ENCODE data around the gene GPR32. TPM values are rescaled to one million over a fixed set of nuclear protein-coding genes. Genes with fewer than 3 reads are reported as not detected.
A peak's percentile ranks its signal among the peaks of the same experiment; 100 is the strongest.

Gene GPR32
- total and polyA plus RNA-seq, 5 experiments from 2014 or later, result not detected

DNA sequence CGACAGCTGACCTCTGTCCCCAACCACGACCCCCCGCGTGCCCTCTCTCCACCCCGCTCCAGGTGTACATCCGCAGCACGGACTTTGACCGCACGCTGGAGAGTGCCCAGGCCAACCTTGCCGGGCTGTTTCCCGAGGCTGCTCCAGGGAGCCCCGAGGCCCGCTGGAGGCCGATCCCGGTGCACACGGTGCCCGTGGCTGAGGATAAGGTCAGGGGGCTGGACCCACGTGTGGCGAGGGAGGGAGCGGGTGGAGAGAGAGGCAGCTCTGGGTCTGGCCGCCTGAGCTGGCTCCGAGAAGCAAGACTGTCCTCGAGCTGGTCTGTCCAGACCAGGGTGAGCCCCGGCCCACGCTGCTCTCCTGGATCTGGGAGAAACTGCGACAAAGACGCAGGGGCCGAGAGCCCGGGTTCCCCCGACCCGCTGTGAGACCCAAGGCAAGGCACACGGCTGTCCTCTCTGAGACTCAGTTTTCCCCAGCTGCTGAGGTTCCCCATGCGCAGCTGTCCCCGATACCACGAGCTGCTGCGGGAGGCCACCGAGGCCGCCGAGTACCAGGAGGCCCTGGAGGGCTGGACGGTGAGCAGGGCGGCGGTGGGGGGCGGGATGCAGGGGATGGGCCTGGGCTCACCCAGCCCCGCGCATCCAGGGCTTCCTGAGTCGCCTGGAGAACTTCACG, 21.5 kb downstream of the GPR32 start:
- DNase-seq (no peak), ATAC-seq (no peak)
- Mint-ChIP-seq H3K27ac (peak overlapping the region in 1 of 10 donors; percentile 33), H3K36me3 (no peaks in the 10 kb centered on the region), H3K27me3 (no peaks in the 10 kb centered on the region), H3K9me3 (no peaks in the 10 kb centered on the region), H3K4me3 (no peak overlapping the region), H3K4me1 (peaks cover 0 to 13% (median 3%) of the 10 kb centered on the region in 4 donors)
- POLR2A ChIA-PET, result interaction anchor here (1.6 kb wide), 1 partner anchor 13 kb away, joined by 4 read pairs; no protein-coding TSS in a partner anchor

DNA sequence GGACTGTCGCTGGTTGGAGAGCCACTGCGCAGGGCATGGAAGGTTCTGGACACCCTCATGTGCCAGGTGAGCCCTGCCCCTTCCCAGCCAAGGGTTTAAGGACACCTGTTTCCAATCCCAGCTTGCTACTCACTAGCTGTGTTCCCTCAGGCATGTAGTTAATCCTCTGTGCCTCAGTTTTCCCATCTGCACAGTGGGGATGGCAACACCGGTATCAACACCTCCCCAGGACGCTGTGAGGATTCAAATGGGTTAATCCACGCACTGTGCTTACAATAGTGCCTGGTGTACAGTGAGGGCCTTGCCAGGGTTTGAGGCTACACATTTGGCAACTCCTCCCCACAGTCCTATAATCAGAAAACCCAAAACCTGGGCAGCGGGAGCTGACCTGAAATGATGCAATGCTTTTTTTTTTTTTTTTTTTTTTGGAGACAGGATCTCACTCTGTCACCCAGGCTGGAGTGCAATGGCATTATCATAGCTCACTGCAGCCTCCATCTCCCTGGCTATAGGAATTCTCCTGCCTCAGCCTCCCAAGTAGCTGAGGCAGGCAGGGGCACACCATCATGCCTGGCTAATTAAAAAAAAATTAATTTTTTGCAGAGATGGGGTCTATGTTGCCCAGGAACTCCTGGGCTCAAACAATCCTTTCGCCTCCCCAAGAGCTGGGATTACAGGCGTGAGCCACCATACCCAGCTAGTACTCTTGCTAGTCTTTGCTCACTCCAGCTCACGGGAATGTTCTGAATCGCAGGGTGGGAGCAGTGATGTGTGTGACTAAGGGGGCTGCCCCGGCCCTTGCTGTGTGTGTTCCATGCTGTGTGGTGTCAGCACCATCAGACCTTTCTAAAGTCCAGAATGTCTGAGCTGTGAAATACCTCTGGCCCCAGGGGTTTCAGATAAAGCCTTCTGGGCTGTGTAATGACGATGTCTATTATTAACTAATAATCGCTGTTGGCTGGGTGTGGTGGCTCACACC, 22.3 kb downstream of the GPR32 start:
- Mint-ChIP-seq H3K36me3 (peaks cover 0 to 6% (median 0%) of the 10 kb centered on the region in 3 donors), H3K27ac (no peak overlapping the region), H3K9me3 (no peaks in the 10 kb centered on the region), H3K4me1 (peaks cover 0 to 13% (median 3%) of the 10 kb centered on the region in 4 donors), H3K27me3 (no peaks in the 10 kb centered on the region), H3K4me3 (no peak overlapping the region)
- POLR2A ChIA-PET, result interaction anchor here (1.1 to 1.6 kb wide), 2 partner anchors 12 to 68 kb away, joined by 3 to 4 read pairs; no protein-coding TSS in a partner anchor
- ATAC-seq (no peak), DNase-seq (no peak)

DNA sequence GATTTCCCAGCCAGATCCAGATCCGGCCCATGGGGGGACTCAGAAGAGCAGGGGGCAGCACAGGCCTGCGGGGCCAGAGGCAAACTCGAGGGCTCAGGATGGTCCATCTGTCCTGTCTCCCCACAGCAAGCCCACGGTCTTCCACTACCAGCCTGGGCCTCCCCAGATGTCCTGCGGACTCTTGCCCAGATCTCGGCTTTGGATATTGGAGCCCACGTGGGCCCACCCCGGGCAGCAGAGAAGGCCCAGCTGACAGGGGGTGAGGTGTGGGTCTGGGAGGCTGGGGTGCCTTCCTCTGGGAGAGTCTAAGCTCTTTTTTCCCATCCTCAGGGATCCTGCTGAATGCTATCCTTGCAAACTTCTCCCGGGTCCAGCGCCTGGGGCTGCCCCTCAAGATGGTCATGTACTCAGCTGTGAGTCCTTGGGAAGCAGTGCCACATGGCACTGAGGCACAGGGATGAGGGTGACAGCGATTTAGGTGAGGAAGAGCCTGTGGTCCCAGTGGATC, 23.3 kb downstream of the GPR32 start:
- H3K4me1 Mint-ChIP-seq, result peaks cover 0 to 15% (median 3%) of the 10 kb centered on the region in 4 donors
- H3K36me3 Mint-ChIP-seq, result peaks cover 0 to 16% (median 0%) of the 10 kb centered on the region in 3 donors
- H3K9me3 Mint-ChIP-seq, result no peaks in the 10 kb centered on the region
- H3K4me3 Mint-ChIP-seq, result no peak overlapping the region
- POLR2A ChIA-PET, result interaction anchor here (1.1 kb wide), 1 partner anchor 69 kb away, joined by 3 read pairs; no protein-coding TSS in a partner anchor
- no peak for DNase-seq
- no peaks in the 10 kb centered on the region for H3K27me3 Mint-ChIP-seq
- ATAC-seq, result no peak
- H3K27ac Mint-ChIP-seq, result peak overlapping the region in 1 of 10 donors; percentile 25

DNA sequence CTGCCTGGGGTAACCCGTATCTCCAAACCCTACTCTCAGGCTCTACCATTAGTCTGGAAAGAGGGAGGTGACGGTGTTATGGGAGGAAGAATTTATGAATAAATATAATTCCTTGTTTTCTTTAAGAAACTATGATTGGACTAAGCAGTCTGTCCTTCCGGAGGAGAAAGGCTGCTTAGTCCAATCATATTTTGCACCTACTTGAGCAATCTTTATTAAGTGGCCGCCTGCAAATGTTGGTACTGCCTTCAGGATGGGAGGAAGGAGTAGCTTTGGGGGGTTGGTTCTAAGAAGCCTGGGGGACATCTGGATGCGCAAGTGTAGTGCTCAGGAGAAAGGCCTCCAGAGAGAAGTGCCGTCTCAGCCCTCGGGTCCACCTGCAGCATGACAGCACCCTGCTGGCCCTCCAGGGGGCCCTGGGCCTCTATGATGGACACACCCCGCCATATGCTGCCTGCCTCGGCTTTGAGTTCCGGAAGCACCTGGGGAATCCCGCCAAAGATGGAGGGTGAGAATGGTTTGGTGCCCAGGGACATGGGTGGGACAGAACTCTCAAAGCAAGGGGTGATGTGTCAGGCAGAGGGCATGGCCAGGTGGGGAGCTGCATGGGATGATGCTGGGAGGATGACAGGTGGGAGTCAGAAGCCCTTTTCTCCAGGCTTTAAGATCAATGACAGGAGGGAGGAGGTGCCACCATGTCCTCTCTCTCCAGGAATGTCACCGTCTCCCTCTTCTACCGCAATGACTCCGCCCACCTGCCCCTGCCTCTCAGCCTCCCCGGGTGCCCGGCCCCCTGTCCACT, 24.0 kb downstream of the GPR32 start:
- ATAC-seq (peak; percentile 34 to 55), DNase-seq (no peak)
- POLR2A ChIA-PET, result no interaction called here

DNA sequence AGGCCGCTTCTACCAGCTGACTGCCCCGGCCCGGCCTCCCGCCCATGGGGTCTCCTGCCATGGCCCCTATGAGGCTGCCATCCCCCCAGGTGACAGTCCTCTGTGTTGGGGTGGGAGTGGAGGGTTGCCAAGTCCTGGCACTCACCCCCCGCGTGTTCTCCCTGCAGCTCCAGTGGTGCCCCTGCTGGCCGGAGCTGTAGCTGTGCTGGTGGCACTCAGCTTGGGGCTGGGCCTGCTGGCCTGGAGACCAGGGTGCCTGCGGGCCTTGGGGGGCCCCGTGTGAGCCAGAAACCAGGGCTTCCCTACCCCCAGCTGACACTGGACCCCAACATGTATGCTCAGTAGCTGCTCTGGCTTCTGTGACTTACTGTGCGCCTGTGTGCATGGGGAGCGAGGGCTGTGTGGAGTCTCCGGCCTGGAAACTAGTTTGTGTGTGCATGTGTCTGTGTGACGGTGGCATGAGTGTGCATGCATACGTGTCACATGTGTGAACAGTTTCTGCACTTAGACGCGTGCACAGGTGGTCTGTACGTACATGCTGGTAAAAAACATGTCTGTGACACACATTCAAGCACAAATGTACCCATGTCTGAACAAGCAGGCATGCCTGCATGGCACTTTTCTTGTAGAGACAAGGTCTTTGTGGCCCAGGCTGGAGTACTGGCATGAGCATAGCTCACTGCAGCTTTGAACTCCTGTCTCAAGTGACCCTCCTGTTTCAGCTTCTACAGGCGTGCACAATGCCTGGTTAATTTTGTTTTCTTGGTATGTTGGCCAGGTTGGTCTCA, 24.8 kb downstream of the GPR32 start:
- H3K4me3 Mint-ChIP-seq, result no peak overlapping the region
- H3K27ac Mint-ChIP-seq, result peak overlapping the region in 3 of 10 donors; percentile 34 to 73 (median 62)
- H3K4me1 Mint-ChIP-seq, result peaks cover 0 to 17% (median 4%) of the 10 kb centered on the region in 4 donors
- H3K27me3 Mint-ChIP-seq, result no peaks in the 10 kb centered on the region
- DNase-seq (peak in 1 of 10 donors; percentile 10), ATAC-seq (peak; percentile 20 to 31)
- H3K9me3 Mint-ChIP-seq, result no peaks in the 10 kb centered on the region
- peaks cover 0 to 20% (median 0%) of the 10 kb centered on the region in 3 donors for H3K36me3 Mint-ChIP-seq
- POLR2A ChIA-PET, result no interaction called here

More for the DNA sequence above, 24.0 kb downstream of the GPR32 start:
- peaks cover 0 to 18% (median 0%) of the 10 kb centered on the region in 3 donors for H3K36me3 Mint-ChIP-seq
- H3K4me1 Mint-ChIP-seq, result peaks cover 0 to 15% (median 3%) of the 10 kb centered on the region in 4 donors
- H3K27ac Mint-ChIP-seq, result peak overlapping the region in 4 of 10 donors; percentile 29 to 66 (median 42)
- H3K9me3 Mint-ChIP-seq, result no peaks in the 10 kb centered on the region
- H3K27me3 Mint-ChIP-seq, result no peaks in the 10 kb centered on the region
- no peak overlapping the region for H3K4me3 Mint-ChIP-seq

DNA sequence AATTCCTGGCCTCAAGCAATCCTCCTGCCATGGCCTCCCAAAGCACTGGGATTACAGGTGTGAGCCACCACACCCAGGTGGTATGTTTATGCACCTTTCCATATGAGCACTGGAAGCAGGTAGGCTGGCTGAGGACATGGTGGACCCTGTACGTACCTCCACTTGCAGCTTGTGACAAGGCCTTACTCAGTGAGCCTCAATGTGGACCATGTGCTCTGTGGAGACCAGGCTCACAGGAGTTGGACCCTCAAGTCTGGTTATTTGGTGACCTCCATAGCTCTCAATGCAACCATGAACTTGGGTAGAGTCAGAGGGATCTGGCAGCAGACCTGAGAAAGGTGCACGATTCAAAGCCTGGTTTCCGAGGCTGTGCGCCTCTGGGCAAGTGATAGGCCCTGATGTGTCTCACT, 25.4 kb downstream of the GPR32 start:
- Mint-ChIP-seq H3K27ac (peak overlapping the region in 3 of 10 donors; percentile 15 to 73 (median 34)), H3K4me1 (peaks cover 0 to 19% (median 7%) of the 10 kb centered on the region in 4 donors), H3K36me3 (peaks cover 0 to 24% (median 0%) of the 10 kb centered on the region in 3 donors), H3K4me3 (no peak overlapping the region), H3K9me3 (no peaks in the 10 kb centered on the region), H3K27me3 (no peaks in the 10 kb centered on the region)
- POLR2A ChIA-PET, result no interaction called here
- no peak for ATAC-seq
- DNase-seq, result no peak

DNA sequence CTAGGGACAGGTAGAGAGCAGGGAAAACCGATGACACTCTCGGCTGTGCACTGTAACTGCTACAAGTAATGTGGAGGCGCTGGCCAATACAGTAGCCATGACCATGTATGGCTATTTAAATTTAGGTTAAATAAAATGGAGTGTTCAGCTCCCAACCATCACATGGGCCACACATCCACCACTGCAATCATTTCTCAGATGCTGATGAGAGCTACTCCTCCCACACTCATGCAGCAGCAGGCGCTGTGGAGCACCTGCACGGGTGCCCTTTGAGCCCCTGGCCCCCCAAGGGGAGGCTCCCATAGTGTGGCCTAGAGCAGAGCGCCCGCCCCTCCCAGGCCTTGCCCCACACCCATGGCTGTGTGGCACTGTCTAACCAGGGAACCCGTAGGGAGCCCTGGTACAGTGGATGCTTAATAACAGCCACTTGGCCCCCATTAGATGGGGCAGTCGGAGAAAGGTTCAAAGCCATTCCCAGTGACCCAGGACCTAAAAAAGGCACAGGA, 25.9 kb downstream of the GPR32 start:
- Mint-ChIP-seq H3K4me1 (peaks cover 3 to 22% (median 7%) of the 10 kb centered on the region in 4 donors), H3K27ac (peak overlapping the region in 3 of 10 donors; percentile 15 to 73 (median 34)), H3K4me3 (no peak overlapping the region), H3K9me3 (no peaks in the 10 kb centered on the region), H3K36me3 (peaks cover 0 to 29% (median 4%) of the 10 kb centered on the region in 3 donors), H3K27me3 (no peaks in the 10 kb centered on the region)
- no peak for DNase-seq
- peak in 1 of 2 donors; percentile 26 for ATAC-seq
- POLR2A ChIA-PET, result no interaction called here

DNA sequence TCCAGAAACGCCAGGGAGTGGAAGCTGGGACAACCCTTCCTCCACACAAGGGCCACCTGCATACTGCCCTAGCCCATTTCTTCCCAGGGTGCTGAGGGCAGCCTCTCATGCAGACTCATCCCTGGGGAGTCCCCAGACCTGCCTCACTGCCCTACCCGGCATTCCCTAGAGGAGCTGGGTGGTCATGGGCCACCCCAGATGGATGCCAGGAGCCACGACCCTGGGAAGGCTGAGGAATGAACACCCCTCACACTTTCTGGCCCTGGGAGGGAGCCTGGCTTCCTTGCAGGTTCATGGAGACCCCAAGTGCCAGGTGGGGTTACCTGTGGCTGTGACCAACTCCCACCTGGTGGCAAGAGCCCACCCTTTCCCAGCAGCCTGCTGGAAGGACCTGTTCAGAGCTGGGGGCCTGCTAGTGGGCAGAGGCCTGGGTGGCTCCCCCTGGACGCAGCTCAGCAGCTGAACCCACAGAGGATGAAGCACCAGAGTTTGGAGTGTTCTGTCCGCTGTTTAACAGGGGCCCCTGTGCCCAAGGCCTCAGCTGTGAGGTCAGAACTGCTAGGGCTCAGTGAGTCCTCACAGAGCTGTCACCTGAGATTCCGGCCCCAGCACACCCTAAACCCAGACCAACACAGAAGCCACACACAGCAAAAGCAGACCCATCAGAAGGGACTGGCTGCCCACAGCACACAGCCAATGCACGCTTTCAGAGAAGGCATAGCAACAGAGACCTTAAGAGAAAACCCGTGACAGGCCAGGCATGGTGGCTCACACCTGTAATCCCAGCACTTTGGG, 26.6 kb downstream of the GPR32 start:
- H3K4me3 Mint-ChIP-seq, result no peak overlapping the region
- H3K27ac Mint-ChIP-seq, result no peak overlapping the region
- no peak for DNase-seq
- ATAC-seq, result no peak
- peaks cover 4 to 23% (median 7%) of the 10 kb centered on the region in 4 donors for H3K4me1 Mint-ChIP-seq
- POLR2A ChIA-PET, result no interaction called here
- peaks cover 0 to 36% (median 5%) of the 10 kb centered on the region in 3 donors for H3K36me3 Mint-ChIP-seq
- H3K27me3 Mint-ChIP-seq, result no peaks in the 10 kb centered on the region
- H3K9me3 Mint-ChIP-seq, result no peaks in the 10 kb centered on the region

DNA sequence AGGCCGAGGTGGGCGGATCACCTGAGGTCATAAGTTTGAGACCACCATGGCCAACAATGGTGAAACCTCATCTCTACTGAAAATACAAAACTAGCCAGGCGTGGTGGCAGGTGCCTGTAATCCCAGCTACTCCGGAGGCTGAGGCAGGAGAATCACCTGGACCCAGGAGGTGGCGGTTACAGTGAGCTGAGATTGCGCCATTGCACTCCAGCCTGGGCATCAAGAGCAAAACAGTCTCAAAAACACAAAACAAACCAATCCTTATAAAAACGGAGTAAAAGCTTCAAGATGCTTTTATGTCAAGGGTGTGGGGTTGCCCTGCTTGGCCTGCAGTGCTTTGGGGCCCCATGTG, 27.1 kb downstream of the GPR32 start:
- H3K4me1 Mint-ChIP-seq, result peaks cover 6 to 29% (median 7%) of the 10 kb centered on the region in 4 donors
- H3K4me3 Mint-ChIP-seq, result no peak overlapping the region
- no peak overlapping the region for H3K27ac Mint-ChIP-seq
- POLR2A ChIA-PET, result no interaction called here
- no peak for DNase-seq
- H3K36me3 Mint-ChIP-seq, result peaks cover 0 to 39% (median 5%) of the 10 kb centered on the region in 3 donors
- no peaks in the 10 kb centered on the region for H3K9me3 Mint-ChIP-seq
- ATAC-seq, result no peak
- no peaks in the 10 kb centered on the region for H3K27me3 Mint-ChIP-seq

DNA sequence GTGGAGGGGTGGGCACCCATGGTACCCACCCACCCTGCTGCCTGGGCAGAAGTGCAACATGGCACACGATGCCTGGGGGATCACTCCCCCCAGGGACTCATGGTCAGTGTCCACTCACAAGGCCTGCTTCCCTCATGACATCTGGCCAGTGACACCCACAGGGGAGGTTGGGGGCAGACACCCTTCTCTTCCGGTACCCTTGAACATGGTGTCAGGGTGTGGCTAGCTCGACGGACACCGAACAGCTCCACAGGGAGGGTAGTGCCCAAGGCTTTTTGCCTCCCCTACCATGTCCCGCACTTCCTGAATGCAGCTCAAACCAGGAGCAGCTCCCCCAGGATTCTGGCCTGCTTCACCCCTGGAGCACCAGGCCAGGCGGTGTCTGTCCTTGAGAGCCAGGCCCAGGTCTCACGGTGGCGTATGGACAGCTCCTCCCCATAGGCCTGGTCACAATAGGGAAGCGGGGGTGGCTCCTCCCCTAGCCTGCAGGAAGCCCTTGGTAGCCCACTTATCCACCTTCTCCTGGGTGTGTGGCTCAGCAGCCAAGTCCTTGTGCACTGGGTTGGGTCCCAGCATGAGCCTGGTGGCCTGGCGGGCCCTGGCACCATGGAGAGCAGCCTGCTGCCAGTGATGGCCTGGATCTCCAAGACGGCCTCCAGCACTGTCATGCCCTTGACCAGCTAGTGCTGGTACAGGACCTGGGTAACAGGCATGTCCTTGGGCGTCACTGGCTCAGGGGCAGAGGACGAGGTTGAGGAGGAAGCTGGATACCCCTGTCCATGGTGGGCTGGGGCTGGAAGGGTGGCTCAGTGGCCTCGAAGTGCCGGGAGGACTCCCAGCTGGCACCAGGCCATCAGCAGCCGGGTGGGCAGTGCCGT, 27.8 kb downstream of the GPR32 start:
- Mint-ChIP-seq H3K36me3 (peaks cover 0 to 39% (median 5%) of the 10 kb centered on the region in 3 donors), H3K4me1 (peaks cover 11 to 35% (median 12%) of the 10 kb centered on the region in 4 donors), H3K4me3 (no peak overlapping the region), H3K27me3 (no peaks in the 10 kb centered on the region), H3K9me3 (no peaks in the 10 kb centered on the region), H3K27ac (no peak overlapping the region)
- POLR2A ChIA-PET, result no interaction called here
- DNase-seq, result no peak
- no peak for ATAC-seq

Data from naive thymus-derived CD8-positive, alpha-beta T cell (primary cell).